Measurements from ENCODE around the gene GRB14.

Gene GRB14

DNA sequence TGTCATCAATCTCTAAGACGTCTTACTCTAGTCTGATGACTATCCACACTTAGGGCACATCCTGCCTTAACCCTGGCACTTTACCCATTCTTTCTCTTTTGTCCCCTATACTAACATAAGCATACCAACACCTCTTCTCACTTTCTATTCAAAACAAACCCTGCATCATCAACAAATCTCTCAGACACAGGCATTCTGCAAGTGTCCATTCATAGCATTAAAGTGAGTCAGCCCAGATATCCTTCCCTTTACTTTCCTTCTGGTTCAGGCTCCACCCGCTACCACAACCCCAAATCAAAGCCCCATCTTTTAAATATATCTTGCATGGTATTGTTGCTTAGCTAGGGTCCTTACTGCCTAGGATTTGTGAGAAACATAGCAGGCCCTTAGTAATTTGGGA, 3.8 kb downstream of the GRB14 start:
- TF ChIP-seq, protein P1, sequence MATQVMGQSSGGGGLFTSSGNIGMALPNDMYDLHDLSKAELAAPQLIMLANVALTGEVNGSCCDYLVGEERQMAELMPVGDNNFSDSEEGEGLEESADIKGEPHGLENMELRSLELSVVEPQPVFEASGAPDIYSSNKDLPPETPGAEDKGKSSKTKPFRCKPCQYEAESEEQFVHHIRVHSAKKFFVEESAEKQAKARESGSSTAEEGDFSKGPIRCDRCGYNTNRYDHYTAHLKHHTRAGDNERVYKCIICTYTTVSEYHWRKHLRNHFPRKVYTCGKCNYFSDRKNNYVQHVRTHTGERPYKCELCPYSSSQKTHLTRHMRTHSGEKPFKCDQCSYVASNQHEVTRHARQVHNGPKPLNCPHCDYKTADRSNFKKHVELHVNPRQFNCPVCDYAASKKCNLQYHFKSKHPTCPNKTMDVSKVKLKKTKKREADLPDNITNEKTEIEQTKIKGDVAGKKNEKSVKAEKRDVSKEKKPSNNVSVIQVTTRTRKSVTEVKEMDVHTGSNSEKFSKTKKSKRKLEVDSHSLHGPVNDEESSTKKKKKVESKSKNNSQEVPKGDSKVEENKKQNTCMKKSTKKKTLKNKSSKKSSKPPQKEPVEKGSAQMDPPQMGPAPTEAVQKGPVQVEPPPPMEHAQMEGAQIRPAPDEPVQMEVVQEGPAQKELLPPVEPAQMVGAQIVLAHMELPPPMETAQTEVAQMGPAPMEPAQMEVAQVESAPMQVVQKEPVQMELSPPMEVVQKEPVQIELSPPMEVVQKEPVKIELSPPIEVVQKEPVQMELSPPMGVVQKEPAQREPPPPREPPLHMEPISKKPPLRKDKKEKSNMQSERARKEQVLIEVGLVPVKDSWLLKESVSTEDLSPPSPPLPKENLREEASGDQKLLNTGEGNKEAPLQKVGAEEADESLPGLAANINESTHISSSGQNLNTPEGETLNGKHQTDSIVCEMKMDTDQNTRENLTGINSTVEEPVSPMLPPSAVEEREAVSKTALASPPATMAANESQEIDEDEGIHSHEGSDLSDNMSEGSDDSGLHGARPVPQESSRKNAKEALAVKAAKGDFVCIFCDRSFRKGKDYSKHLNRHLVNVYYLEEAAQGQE (IDR thresholded peaks at IDR 0.05; ENCODE audit: insufficient read depth in 1 of 2, low read depth in 2 of 2, low read length in 2 of 2) = no peak

DNA sequence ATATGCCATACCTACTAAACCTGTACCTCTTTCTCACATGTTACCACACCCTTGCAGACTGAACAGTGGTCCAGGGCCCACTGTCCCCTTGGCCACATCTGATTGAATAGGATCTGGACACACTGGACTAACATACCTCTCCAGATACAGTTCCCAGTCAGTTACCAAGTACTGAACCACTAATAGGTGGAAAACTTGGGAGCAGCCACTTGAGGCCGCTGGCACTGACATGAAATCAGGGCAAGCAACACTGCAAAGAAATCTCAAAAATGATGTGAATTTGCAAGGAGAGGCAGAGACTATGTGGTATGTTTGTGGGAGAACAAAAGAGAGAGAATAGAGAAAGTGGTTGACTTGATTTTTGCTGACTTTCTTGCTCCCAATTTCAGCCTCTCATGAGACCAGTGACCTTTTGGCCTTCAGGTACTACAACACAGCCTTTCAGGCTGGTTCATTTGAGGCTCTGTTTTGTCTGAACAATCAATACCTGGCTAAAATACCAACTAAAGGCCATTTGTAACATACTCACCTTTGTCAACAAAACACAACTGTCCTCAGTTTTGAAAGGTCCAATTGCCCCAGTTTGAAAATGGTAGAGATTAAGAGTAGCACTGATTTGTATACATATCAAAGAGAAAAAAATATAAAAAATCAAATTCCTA, 7.8 kb downstream of the GRB14 start:
- TF ChIP-seq FOXP2 (optimal IDR thresholded peaks at IDR 0.05; ENCODE audit: borderline replicate concordance, extremely low read depth, extremely low read length, insufficient read depth) (no peak), TAF1 (IDR thresholded peaks at IDR 0.05; ENCODE audit: borderline replicate concordance, insufficient read depth, low read length) (no peak), POLR2AphosphoS5 (IDR thresholded peaks at IDR 0.05; ENCODE audit: low read depth, low read length) (no peak), SIN3A (IDR thresholded peaks at IDR 0.05; ENCODE audit: borderline replicate concordance, insufficient read depth, low read length) (no peak)
- TF ChIP-seq, protein P1 (IDR thresholded peaks at IDR 0.05; ENCODE audit: insufficient read depth in 1 of 2, low read depth in 2 of 2, low read length in 2 of 2) = no peak

DNA sequence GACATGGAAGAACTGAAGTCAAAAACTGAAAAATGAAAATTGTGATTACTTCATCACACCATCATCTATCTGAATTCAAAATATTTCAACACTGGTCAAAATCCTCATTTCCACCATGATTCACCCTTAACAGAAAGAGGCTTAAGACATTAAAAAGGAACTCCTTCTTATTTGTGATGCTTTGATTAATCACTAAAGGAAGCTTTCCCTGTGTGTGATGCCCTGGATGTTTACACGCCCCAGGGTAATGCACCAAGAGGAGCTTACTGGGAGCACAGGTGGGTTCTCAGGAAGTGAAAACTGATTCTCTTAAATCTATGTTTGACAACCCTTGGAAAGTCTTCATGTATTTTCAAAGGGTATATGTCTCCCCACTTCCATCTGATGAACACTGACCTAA, 11.5 kb downstream of the GRB14 start:
- TF ChIP-seq TAF1 (IDR thresholded peaks at IDR 0.05; ENCODE audit: borderline replicate concordance, insufficient read depth, low read length) (no peak), FOXP2 (optimal IDR thresholded peaks at IDR 0.05; ENCODE audit: borderline replicate concordance, extremely low read depth, extremely low read length, insufficient read depth) (no peak)

DNA sequence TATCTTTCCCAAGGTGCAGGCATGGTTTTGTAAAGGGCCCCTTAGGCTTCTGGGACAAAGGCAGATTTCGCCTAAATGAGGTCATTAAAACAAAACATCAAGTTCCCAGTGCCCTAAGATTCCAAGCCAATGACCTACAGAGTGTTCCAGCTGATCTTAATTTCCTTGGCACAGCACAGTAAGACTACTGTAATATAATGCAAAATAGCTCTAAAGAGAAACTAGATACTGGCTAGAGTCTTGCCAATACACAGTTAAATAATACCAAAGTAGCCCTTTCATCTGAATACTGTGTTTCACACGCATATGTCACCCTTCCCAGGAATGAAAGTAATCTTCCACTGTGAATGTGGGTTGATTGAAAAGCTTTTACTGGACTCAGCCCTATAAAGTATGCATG, 14.7 kb downstream of the GRB14 start:
- TF ChIP-seq POLR2AphosphoS5 (IDR thresholded peaks at IDR 0.05; ENCODE audit: low read depth, low read length) (no peak), FOXP2 (optimal IDR thresholded peaks at IDR 0.05; ENCODE audit: borderline replicate concordance, extremely low read depth, extremely low read length, insufficient read depth) (no peak), TAF1 (IDR thresholded peaks at IDR 0.05; ENCODE audit: borderline replicate concordance, insufficient read depth, low read length) (no peak), SIN3A (IDR thresholded peaks at IDR 0.05; ENCODE audit: borderline replicate concordance, insufficient read depth, low read length) (no peak)
- TF ChIP-seq, protein P1 (IDR thresholded peaks at IDR 0.05; ENCODE audit: insufficient read depth in 1 of 2, low read depth in 2 of 2, low read length in 2 of 2) = no peak

DNA sequence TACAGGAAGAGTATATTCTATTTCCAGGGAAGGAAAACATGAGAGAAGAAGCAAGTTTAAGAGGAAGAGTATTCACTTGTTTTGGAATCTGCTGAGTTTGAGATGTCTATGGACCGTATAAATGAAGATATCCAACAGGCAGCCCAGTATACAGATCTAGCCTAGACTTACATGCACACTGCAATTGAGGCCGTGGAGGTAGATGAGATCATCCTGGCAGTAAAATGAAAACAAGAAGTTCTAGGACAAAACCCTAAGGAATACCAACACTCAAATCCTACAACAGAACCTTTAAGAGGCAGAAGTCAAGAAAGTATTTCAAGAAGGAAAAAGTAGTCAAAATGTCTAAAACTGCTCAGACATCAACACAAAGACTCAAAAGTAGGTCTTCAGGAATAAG, 16.0 kb downstream of the GRB14 start:
- TF ChIP-seq POLR2AphosphoS5 (IDR thresholded peaks at IDR 0.05; ENCODE audit: low read depth, low read length) = no peak
- no peak for TF ChIP-seq SIN3A (IDR thresholded peaks at IDR 0.05; ENCODE audit: borderline replicate concordance, insufficient read depth, low read length)
- TF ChIP-seq FOXP2 (optimal IDR thresholded peaks at IDR 0.05; ENCODE audit: borderline replicate concordance, extremely low read depth, extremely low read length, insufficient read depth) = no peak
- no peak for TF ChIP-seq TAF1 (IDR thresholded peaks at IDR 0.05; ENCODE audit: borderline replicate concordance, insufficient read depth, low read length)
- TF ChIP-seq, protein P1 (IDR thresholded peaks at IDR 0.05; ENCODE audit: insufficient read depth in 1 of 2, low read depth in 2 of 2, low read length in 2 of 2) = no peak
